Hepatocyte (in vitro differentiated cells): ENCODE data around the gene SDCBP2. TPM values are rescaled to one million over a fixed set of nuclear protein-coding genes. Genes with fewer than 3 reads are reported as not detected.

Source experiments
- DNase-seq: peaks from one replicate; pipeline ENCODE4 v3.0.0-alpha.2; 2016; ENCODE audit warnings: low spot score
- H2AFZ ChIP-seq: fragments of 200-600 bp; sonication (generic); 2 replicates; pipeline ENCODE4 v1.6.0; 2016; ENCODE audit warnings: antibody characterized with exemption, mild to moderate bottlenecking
- H3K27ac ChIP-seq: fragments of 200-600 bp; sonication (generic); 2 replicates; pipeline ENCODE4 v1.5.1; 2016; ENCODE audit warnings: mild to moderate bottlenecking
- H3K27me3 ChIP-seq: fragments of 200-600 bp; sonication (generic); 2 replicates; pipeline ENCODE4 v1.6.1; 2016
- H3K36me3 ChIP-seq: fragments of 200-600 bp; sonication (generic); replicated peaks from 2 replicates; pipeline ENCODE4 v1.5.1; 2016; ENCODE audit warnings: low read depth; ENCODE audit not compliant: insufficient read depth
- H3K4me1 ChIP-seq: fragments of 200-600 bp; sonication (generic); 2 replicates; pipeline ENCODE4 v1.5.1; 2016; ENCODE audit warnings: mild to moderate bottlenecking, moderate library complexity; ENCODE audit not compliant: insufficient read depth
- H3K4me2 ChIP-seq: fragments of 200-600 bp; sonication (generic); 2 replicates; pipeline ENCODE4 v1.6.0; 2016
- H3K4me3 ChIP-seq: fragments of 200-600 bp; sonication (generic); 2 replicates; pipeline ENCODE4 v1.5.1; 2016; ENCODE audit warnings: mild to moderate bottlenecking
- H3K79me2 ChIP-seq: fragments of 200-600 bp; sonication (generic); 2 replicates; pipeline ENCODE4 v1.6.0; 2017; ENCODE audit warnings: mild to moderate bottlenecking
- H3K9me2 ChIP-seq: fragments of 200-600 bp; sonication (generic); replicated peaks from 2 replicates; pipeline ENCODE4 v1.6.0; 2017; ENCODE audit warnings: mild to moderate bottlenecking; ENCODE audit not compliant: insufficient read depth
- H3K9me3 ChIP-seq: fragments of 200-600 bp; sonication (generic); 2 replicates; pipeline ENCODE4 v1.5.1; 2016; ENCODE audit warnings: low read depth, mild to moderate bottlenecking
- H4K20me1 ChIP-seq: fragments of 200-600 bp; sonication (generic); 2 replicates; pipeline ENCODE4 v1.6.0; 2016; ENCODE audit warnings: mild to moderate bottlenecking; ENCODE audit not compliant: insufficient read depth, poor library complexity, severe bottlenecking
- EZH2 ChIP-seq: fragments of 200-600 bp; sonication (generic); IDR thresholded peaks from 2 replicates; pipeline ENCODE4 v1.6.1; 2016; ENCODE audit warnings: antibody characterized with exemption, mild to moderate bottlenecking, borderline replicate concordance
- EZH2phosphoT487 ChIP-seq: fragments of 200-600 bp; sonication (generic); IDR thresholded peaks from one replicate; pipeline ENCODE4 v1.6.1; 2018; ENCODE audit warnings: antibody characterized with exemption, mild to moderate bottlenecking, low read depth, moderate library complexity; ENCODE audit not compliant: unreplicated experiment, severe bottlenecking
- WGBS: methylation state at CpG from one replicate; pipeline ENCODE4 v1.1.6; 2016; ENCODE audit warnings: low lambda C conversion rate; ENCODE audit errors: missing lambda C conversion rate; 5-methylcytosine and 5-hydroxymethylcytosine counted together
- polyA plus RNA-seq: library from polyadenylated mRNA; unstranded; fragments of >200 nt; fragmentation: Nextera tagmentation; extraction: Ambion mirVana; gene quantifications from 2 replicates; pipeline ENCODE4 v1.2.1, GENCODE V29; 2016
- total RNA-seq: library from RNA; depleted of rRNA; stranded (reverse); fragments of >200 nt; gene quantifications from 2 replicates; pipeline ENCODE4 v1.2.3, GENCODE V29; 2014
- TF ChIP-seq, protein P1 (sequence below): fragments of 200-600 bp; sonication (generic); IDR thresholded peaks from 2 replicates; pipeline ENCODE4 v1.5.1; 2016; ENCODE audit warnings: antibody characterized with exemption, mild to moderate bottlenecking; ENCODE audit not compliant: poor library complexity

SDCBP2 gene
- total and polyA plus RNA-seq, 2 experiments from 2014 or later: 64.1 to 83.3 TPM

DNA sequence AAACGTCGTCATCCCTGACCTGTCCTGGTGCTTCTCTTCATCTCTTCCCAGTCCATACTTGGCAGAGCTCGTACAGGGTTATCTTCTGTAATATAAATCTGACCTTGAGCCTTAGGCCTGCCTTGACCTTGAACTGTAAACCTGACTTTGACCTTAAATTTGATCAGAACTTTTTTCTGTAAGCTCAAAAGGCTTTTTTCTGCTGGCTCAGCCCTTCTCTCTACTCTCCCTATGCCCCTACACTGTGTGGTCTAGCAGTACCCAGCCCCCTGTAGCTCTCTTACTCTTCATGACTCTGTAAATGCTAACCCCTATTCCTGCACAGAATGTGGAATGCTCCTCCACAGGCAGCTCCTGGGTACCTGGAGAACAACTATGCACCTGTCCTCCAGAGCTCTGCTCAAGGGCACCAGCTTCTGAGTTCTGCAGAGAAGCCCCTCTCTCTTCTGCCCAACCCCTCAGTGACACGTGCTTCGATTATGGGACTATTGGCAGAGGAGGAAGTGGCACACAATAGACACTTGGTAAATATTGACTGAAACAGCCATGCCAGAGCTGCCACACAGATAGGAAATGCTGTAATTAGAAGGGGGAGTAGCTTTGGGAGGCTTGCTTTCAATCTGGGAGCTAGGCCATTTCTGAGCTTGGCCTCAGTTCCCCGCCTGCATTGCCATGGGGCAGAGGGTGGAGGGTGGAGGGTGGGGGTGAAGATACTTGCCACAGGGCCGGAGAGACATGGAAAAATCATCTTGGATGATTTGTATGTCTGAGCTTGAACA is 47.5 kb downstream of the SDCBP2 start:
- H3K9me3 ChIP-seq: no peaks in the 10 kb centered on the region
- H3K27ac ChIP-seq: no peak overlapping the region
- H3K4me1 ChIP-seq: no peaks in the 10 kb centered on the region
- WGBS: 87% methylated on average over 7 of the region's 7 CpGs
- no peak overlapping the region for H3K4me3 ChIP-seq
- no peaks in the 10 kb centered on the region for H4K20me1 ChIP-seq
- H3K9me2 ChIP-seq: no peaks in the 10 kb centered on the region
- no peak overlapping the region for H3K4me2 ChIP-seq
- H3K79me2 ChIP-seq: no peaks in the 10 kb centered on the region
- no peak overlapping the region for H2AFZ ChIP-seq
- H3K27me3 ChIP-seq: no peaks in the 10 kb centered on the region
- TF ChIP-seq, protein P1, sequence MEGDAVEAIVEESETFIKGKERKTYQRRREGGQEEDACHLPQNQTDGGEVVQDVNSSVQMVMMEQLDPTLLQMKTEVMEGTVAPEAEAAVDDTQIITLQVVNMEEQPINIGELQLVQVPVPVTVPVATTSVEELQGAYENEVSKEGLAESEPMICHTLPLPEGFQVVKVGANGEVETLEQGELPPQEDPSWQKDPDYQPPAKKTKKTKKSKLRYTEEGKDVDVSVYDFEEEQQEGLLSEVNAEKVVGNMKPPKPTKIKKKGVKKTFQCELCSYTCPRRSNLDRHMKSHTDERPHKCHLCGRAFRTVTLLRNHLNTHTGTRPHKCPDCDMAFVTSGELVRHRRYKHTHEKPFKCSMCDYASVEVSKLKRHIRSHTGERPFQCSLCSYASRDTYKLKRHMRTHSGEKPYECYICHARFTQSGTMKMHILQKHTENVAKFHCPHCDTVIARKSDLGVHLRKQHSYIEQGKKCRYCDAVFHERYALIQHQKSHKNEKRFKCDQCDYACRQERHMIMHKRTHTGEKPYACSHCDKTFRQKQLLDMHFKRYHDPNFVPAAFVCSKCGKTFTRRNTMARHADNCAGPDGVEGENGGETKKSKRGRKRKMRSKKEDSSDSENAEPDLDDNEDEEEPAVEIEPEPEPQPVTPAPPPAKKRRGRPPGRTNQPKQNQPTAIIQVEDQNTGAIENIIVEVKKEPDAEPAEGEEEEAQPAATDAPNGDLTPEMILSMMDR: no peak
- no peak for TF ChIP-seq EZH2
- TF ChIP-seq EZH2phosphoT487: no peak
- no peak for DNase-seq
- H3K36me3 ChIP-seq: no peaks in the 10 kb centered on the region

DNA sequence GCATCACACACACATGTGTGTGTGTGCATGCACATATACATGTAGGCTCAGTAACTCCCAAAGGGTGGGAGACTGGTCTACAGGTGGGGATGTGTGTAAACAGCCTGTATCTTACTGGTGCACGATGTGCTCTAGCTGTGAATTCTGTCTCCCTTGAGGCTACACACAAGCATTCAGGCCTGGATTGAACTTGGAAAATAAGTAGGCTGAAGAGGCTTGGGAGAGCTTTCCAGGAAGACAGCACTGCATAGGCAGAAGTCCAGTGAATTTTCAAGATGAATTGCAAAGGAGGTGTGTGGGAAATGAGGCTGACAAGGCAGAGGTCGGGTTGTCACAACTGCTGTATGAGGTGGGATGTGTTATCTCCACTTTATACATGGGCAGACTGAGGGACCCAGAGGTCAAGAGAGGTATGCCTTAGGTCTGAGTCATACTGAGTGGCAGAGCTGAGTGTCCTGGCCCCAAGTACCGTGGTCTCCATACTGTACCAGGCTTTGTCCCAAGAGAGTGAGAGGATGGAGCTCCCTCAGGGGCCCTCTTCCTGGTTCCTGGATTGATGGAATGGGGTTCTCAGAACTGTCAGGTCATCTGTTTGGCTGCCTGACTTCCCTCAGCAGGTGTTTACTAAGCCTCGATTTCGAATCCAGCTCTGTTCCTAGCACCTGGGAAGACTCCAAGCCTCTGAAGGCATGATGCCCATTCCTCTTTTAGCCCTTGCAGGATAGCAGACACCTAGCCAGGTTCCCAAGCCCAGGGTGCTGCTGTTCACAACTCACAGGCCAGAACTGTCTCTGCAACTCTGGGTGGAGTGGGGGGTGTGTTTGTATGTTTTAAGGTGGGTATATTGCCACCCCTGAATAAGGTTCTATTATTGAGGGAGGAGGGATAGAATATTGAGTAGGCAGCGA is 48.5 kb downstream of the SDCBP2 start:
- H3K27ac ChIP-seq: no peak overlapping the region
- WGBS: 84% methylated on average over 6 of the region's 6 CpGs
- no peaks in the 10 kb centered on the region for H3K9me3 ChIP-seq

DNA sequence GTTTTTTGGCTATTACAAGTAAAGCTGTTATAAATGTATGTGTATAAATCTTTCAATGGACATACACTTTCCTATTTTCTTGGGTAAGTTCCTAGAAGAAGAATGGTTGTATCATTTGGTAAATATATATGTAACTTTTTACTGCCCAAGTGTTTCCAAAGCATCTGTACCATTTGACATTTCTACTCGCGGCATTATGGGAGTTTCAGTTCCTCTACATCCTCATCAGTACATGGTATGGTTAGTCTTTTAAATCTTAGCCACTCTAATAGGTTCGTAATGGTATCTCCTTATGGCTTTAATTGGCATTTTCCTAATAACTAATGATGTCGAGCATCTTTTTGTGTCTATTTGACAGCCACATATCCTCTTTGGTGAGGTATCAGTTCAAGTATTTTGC is 49.9 kb downstream of the SDCBP2 start:
- H3K4me3 ChIP-seq: no peak overlapping the region
- WGBS: 93% methylated on average over 4 of the region's 4 CpGs
- no peak overlapping the region for H3K27ac ChIP-seq
- H3K9me2 ChIP-seq: no peaks in the 10 kb centered on the region
- no peak overlapping the region for H3K4me2 ChIP-seq
- DNase-seq: no peak
- H3K27me3 ChIP-seq: no peaks in the 10 kb centered on the region
- no peaks in the 10 kb centered on the region for H4K20me1 ChIP-seq
- no peaks in the 10 kb centered on the region for H3K36me3 ChIP-seq
- H2AFZ ChIP-seq: no peak overlapping the region
- TF ChIP-seq, protein P1: no peak
- no peaks in the 10 kb centered on the region for H3K4me1 ChIP-seq
- no peaks in the 10 kb centered on the region for H3K9me3 ChIP-seq
- no peaks in the 10 kb centered on the region for H3K79me2 ChIP-seq

More for the DNA sequence above, 48.5 kb downstream of the SDCBP2 start:
- H2AFZ ChIP-seq: no peak overlapping the region
- no peak overlapping the region for H3K4me2 ChIP-seq
- no peaks in the 10 kb centered on the region for H3K36me3 ChIP-seq
- H3K79me2 ChIP-seq: no peaks in the 10 kb centered on the region
- H4K20me1 ChIP-seq: no peaks in the 10 kb centered on the region
- TF ChIP-seq EZH2phosphoT487: no peak
- no peak for TF ChIP-seq EZH2
- TF ChIP-seq, protein P1: no peak
- no peaks in the 10 kb centered on the region for H3K4me1 ChIP-seq
- H3K4me3 ChIP-seq: no peak overlapping the region
- no peaks in the 10 kb centered on the region for H3K27me3 ChIP-seq
- H3K9me2 ChIP-seq: no peaks in the 10 kb centered on the region
- no peak for DNase-seq
